Panc1 (cell line): Measurements from ENCODE around the gene YIPF5.

Source experiments
- POLR2AphosphoS5 ChIP-seq: IDR thresholded peaks from 2 replicates; pipeline ENCODE4 v1.6.1; 2012; ENCODE audit warnings: mild to moderate bottlenecking, low read depth, low read length, moderate library complexity
- SIN3A ChIP-seq: IDR thresholded peaks from 2 replicates; pipeline ENCODE4 v1.6.1; 2012; ENCODE audit warnings: low read depth, mild to moderate bottlenecking, low read length, moderate library complexity, borderline replicate concordance; ENCODE audit not compliant: insufficient read depth
- TF ChIP-seq, protein P1 (sequence below): fragments of 450-650 bp; IDR thresholded peaks from 2 replicates; pipeline ENCODE4 v1.5.1; 2017; ENCODE audit warnings: mild to moderate bottlenecking
- TF ChIP-seq, protein P2 (sequence below), 2 experiments: IDR thresholded peaks; 2 replicates each; pipeline ENCODE4 v1.6.1; 2011 to 2012; ENCODE audit warnings: low read depth in 2 of 2, control low read depth in 1 of 2, low read length in 1 of 2, mild to moderate bottlenecking in 1 of 2, moderate library complexity in 1 of 2; ENCODE audit not compliant: insufficient read depth in 1 of 2

DNA sequence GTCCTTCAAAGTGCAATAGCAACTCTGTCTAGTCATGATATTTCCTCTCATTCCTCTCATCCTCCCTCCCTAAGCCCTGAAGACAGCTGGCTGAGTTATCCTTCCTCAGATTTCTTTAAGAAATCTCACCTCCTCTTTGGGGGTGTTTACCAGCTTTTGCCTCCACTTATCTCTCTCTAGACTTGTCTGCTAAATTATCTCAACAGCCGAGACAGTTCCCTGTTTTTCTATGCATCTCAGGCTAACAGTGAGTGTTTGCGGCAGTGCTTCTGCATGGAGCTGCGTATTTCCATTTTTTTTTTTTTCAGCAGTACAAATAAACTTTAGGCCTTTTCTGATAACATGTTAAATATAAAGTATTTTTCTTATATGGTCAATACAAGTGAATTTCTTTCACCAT is 21.1 kb upstream of the YIPF5 start:
- TF ChIP-seq, protein P1, sequence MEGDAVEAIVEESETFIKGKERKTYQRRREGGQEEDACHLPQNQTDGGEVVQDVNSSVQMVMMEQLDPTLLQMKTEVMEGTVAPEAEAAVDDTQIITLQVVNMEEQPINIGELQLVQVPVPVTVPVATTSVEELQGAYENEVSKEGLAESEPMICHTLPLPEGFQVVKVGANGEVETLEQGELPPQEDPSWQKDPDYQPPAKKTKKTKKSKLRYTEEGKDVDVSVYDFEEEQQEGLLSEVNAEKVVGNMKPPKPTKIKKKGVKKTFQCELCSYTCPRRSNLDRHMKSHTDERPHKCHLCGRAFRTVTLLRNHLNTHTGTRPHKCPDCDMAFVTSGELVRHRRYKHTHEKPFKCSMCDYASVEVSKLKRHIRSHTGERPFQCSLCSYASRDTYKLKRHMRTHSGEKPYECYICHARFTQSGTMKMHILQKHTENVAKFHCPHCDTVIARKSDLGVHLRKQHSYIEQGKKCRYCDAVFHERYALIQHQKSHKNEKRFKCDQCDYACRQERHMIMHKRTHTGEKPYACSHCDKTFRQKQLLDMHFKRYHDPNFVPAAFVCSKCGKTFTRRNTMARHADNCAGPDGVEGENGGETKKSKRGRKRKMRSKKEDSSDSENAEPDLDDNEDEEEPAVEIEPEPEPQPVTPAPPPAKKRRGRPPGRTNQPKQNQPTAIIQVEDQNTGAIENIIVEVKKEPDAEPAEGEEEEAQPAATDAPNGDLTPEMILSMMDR: no peak
- TF ChIP-seq, protein P2, sequence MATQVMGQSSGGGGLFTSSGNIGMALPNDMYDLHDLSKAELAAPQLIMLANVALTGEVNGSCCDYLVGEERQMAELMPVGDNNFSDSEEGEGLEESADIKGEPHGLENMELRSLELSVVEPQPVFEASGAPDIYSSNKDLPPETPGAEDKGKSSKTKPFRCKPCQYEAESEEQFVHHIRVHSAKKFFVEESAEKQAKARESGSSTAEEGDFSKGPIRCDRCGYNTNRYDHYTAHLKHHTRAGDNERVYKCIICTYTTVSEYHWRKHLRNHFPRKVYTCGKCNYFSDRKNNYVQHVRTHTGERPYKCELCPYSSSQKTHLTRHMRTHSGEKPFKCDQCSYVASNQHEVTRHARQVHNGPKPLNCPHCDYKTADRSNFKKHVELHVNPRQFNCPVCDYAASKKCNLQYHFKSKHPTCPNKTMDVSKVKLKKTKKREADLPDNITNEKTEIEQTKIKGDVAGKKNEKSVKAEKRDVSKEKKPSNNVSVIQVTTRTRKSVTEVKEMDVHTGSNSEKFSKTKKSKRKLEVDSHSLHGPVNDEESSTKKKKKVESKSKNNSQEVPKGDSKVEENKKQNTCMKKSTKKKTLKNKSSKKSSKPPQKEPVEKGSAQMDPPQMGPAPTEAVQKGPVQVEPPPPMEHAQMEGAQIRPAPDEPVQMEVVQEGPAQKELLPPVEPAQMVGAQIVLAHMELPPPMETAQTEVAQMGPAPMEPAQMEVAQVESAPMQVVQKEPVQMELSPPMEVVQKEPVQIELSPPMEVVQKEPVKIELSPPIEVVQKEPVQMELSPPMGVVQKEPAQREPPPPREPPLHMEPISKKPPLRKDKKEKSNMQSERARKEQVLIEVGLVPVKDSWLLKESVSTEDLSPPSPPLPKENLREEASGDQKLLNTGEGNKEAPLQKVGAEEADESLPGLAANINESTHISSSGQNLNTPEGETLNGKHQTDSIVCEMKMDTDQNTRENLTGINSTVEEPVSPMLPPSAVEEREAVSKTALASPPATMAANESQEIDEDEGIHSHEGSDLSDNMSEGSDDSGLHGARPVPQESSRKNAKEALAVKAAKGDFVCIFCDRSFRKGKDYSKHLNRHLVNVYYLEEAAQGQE (IDR thresholded peaks at IDR 0.05; ENCODE audit: insufficient read depth in 1 of 2, low read depth in 2 of 2, low read length in 1 of 2): no peak
- TF ChIP-seq POLR2AphosphoS5 (no peak), SIN3A (no peak)
